Measurements from ENCODE around the gene SNX25. TPM values are rescaled to one million over a fixed set of nuclear protein-coding genes. Genes with fewer than 3 reads are reported as not detected.

Gene SNX25
- total RNA-seq, 1 experiment from 2014 or later, result 3.5 TPM

DNA sequence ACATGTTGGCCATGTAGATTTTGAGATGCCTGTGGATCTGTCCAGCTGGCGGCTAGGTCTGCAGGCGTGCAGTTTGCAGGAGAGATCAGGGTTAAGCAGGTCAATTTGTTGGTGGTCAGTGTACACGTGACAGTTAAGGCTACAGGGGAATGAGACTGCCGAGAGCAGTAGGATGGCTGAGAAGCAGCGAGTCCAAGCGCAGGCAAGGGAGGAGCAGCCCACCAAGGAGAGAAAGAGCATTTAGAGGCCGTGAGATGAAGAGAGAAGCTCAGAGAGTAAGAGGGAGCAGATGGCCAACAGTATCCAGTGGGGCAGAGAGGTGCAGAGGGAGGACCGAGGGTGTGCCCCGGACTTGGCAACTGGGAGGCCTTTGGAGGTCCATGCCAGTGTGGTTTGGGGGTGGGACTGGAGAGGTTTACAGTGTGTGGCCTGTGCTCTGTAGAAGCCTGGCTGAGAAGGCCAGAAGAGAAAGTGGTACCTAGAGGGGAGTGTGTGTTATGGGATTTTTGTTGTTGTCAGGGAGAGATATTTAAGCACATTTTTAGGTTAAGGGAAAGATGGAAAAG, 18.4 kb downstream of the SNX25 start:
- CTCF ChIA-PET, result no interaction called here
- H3K27me3 ChIP-seq (replicated peaks; ENCODE audit: insufficient read depth, low read depth, low read length, poor library complexity), result no peaks in the 10 kb centered on the region
- no peak overlapping the region for H3K4me3 ChIP-seq (ENCODE audit: low read depth, low read length, poor library complexity, severe bottlenecking)
- H3K4me1 ChIP-seq (ENCODE audit: insufficient read depth, low read length, poor library complexity, severe bottlenecking), result no peaks in the 10 kb centered on the region
- intact Hi-C loops (cut with micrococcal nuclease; ENCODE audit: unreplicated experiment), result no loop called here
- no peak for DNase-seq (ENCODE audit: low spot score)
- no peaks in the 10 kb centered on the region for H3K36me3 ChIP-seq (ENCODE audit: insufficient read depth, low read length, poor library complexity, severe bottlenecking)
- no peak overlapping the region for H3K27ac ChIP-seq (ENCODE audit: low read depth, low read length, poor library complexity, severe bottlenecking)
- POLR2A ChIA-PET (ENCODE audit: low non-redundant PET), result no interaction called here
- TF ChIP-seq, protein P1, sequence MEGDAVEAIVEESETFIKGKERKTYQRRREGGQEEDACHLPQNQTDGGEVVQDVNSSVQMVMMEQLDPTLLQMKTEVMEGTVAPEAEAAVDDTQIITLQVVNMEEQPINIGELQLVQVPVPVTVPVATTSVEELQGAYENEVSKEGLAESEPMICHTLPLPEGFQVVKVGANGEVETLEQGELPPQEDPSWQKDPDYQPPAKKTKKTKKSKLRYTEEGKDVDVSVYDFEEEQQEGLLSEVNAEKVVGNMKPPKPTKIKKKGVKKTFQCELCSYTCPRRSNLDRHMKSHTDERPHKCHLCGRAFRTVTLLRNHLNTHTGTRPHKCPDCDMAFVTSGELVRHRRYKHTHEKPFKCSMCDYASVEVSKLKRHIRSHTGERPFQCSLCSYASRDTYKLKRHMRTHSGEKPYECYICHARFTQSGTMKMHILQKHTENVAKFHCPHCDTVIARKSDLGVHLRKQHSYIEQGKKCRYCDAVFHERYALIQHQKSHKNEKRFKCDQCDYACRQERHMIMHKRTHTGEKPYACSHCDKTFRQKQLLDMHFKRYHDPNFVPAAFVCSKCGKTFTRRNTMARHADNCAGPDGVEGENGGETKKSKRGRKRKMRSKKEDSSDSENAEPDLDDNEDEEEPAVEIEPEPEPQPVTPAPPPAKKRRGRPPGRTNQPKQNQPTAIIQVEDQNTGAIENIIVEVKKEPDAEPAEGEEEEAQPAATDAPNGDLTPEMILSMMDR (conservative IDR thresholded peaks at IDR 0.05; ENCODE audit: low read depth, low read length), result no peak
- TF ChIP-seq EZH2 (IDR thresholded peaks at IDR 0.05; ENCODE audit: borderline replicate concordance, low read depth, low read length, poor library complexity, severe bottlenecking), result no peak
- no peaks in the 10 kb centered on the region for H3K9me3 ChIP-seq (ENCODE audit: low read depth, low read length, poor library complexity, severe bottlenecking)
- no TSS peak for BruUV-seq (replicated peaks)

- Histone ChIP-seq H3K4me1 (ENCODE audit: insufficient read depth, low read length, poor library complexity, severe bottlenecking) (no peaks in the 10 kb centered on the region), H3K4me3 (ENCODE audit: low read depth, low read length, poor library complexity, severe bottlenecking) (no peak overlapping the region), H3K9me3 (ENCODE audit: low read depth, low read length, poor library complexity, severe bottlenecking) (no peaks in the 10 kb centered on the region), H3K36me3 (ENCODE audit: insufficient read depth, low read length, poor library complexity, severe bottlenecking) (no peaks in the 10 kb centered on the region), H3K27me3 (replicated peaks; ENCODE audit: insufficient read depth, low read depth, low read length, poor library complexity) (no peaks in the 10 kb centered on the region), H3K27ac (ENCODE audit: low read depth, low read length, poor library complexity, severe bottlenecking) (no peak overlapping the region)
- no peak for TF ChIP-seq EZH2 (IDR thresholded peaks at IDR 0.05; ENCODE audit: borderline replicate concordance, low read depth, low read length, poor library complexity, severe bottlenecking)
- TF ChIP-seq, protein P1 (conservative IDR thresholded peaks at IDR 0.05; ENCODE audit: low read depth, low read length), result no peak
- DNase-seq (ENCODE audit: low spot score), result no peak
- BruUV-seq (replicated peaks), result no TSS peak
- intact Hi-C loops (cut with micrococcal nuclease; ENCODE audit: unreplicated experiment), result no loop called here
- POLR2A ChIA-PET (ENCODE audit: low non-redundant PET), result no interaction called here
- CTCF ChIA-PET, result no interaction called here
Observed at GRCh38 chr4:185229021-185229818, 19.8 kb downstream of the SNX25 start.

DNA sequence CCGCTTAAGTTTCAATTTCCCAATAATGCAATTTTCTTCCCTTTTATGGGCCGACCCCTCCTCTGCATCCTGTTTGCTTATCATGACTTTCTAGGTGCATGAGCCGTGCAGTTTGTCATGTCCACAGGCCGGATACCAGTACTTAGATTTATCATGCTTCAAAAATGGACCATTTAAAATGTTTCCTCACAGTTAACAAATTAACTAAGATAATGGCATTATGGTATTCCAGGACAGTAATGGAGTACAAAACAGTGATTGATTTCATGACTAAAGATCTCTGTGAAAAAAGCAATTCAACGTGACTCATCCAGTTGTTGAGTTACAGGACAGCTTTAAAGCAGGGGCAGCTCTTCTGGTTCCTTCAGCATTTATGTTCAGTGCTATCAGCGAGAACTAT, 23.0 kb downstream of the SNX25 start:
- no peak overlapping the region for H3K4me3 ChIP-seq (ENCODE audit: low read depth, low read length, poor library complexity, severe bottlenecking)
- H3K9me3 ChIP-seq (ENCODE audit: low read depth, low read length, poor library complexity, severe bottlenecking), result no peaks in the 10 kb centered on the region
- no TSS peak for BruUV-seq (replicated peaks)
- intact Hi-C loops (cut with micrococcal nuclease; ENCODE audit: unreplicated experiment), result no loop called here
- POLR2A ChIA-PET (ENCODE audit: low non-redundant PET), result no interaction called here
- no peak overlapping the region for H3K27ac ChIP-seq (ENCODE audit: low read depth, low read length, poor library complexity, severe bottlenecking)
- DNase-seq (ENCODE audit: low spot score), result no peak
- H3K4me1 ChIP-seq (ENCODE audit: insufficient read depth, low read length, poor library complexity, severe bottlenecking), result peaks cover 8% of the 10 kb centered on the region
- CTCF ChIA-PET, result no interaction called here
- no peak for TF ChIP-seq EZH2 (IDR thresholded peaks at IDR 0.05; ENCODE audit: borderline replicate concordance, low read depth, low read length, poor library complexity, severe bottlenecking)
- TF ChIP-seq, protein P1 (conservative IDR thresholded peaks at IDR 0.05; ENCODE audit: low read depth, low read length), result no peak
- H3K36me3 ChIP-seq (ENCODE audit: insufficient read depth, low read length, poor library complexity, severe bottlenecking), result no peaks in the 10 kb centered on the region
- H3K27me3 ChIP-seq (replicated peaks; ENCODE audit: insufficient read depth, low read depth, low read length, poor library complexity), result no peaks in the 10 kb centered on the region

All from A673 (cell line).